Measurements from ENCODE around the gene THADA. TPM values are rescaled to one million over a fixed set of nuclear protein-coding genes. Genes with fewer than 3 reads are reported as not detected.

Gene THADA
- total and polyA plus RNA-seq, 12 donors: 7.5 to 18.0 (median 15.2) TPM

DNA sequence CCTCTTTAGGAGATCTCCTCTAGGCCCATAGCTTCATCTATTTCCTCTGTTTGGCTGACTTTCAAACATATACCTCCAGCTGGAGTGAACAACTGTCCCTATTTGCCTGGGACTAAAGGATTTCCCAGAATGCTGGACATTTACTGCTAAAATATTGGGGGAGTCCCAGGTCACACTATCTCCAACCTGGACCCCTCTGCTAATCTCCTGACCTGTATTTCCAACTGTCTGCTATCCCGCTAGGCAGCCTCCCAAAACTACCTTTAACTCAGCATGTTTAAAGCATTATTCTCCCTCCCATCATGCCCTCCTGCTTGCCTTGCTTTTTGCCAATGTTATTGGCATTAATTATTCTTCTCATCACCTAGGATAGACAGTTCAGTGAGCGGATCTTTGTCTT is 77.1 kb downstream of the THADA start:
- H3K27ac ChIP-seq: peak overlapping the region in 9 of 10 donors; percentile 3 to 81 (median 60)
- intact Hi-C loops (cut with DNase I): no loop called here
- peaks cover 3 to 57% (median 50%) of the 10 kb centered on the region in 9 donors for H3K4me1 ChIP-seq
- H3K27me3 ChIP-seq: no peaks in the 10 kb centered on the region
- TF ChIP-seq, protein P1, sequence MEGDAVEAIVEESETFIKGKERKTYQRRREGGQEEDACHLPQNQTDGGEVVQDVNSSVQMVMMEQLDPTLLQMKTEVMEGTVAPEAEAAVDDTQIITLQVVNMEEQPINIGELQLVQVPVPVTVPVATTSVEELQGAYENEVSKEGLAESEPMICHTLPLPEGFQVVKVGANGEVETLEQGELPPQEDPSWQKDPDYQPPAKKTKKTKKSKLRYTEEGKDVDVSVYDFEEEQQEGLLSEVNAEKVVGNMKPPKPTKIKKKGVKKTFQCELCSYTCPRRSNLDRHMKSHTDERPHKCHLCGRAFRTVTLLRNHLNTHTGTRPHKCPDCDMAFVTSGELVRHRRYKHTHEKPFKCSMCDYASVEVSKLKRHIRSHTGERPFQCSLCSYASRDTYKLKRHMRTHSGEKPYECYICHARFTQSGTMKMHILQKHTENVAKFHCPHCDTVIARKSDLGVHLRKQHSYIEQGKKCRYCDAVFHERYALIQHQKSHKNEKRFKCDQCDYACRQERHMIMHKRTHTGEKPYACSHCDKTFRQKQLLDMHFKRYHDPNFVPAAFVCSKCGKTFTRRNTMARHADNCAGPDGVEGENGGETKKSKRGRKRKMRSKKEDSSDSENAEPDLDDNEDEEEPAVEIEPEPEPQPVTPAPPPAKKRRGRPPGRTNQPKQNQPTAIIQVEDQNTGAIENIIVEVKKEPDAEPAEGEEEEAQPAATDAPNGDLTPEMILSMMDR (IDR thresholded peaks at IDR 0.05): no peak
- WGBS, 2 donors: 95 to 98% methylated on average over 2 of the region's 2 CpGs
- no peaks in the 10 kb centered on the region for H3K36me3 ChIP-seq
- no peaks in the 10 kb centered on the region for H3K9me3 ChIP-seq
- ATAC-seq (no peak), DNase-seq (no peak)
- no peak overlapping the region for H3K4me3 ChIP-seq

DNA sequence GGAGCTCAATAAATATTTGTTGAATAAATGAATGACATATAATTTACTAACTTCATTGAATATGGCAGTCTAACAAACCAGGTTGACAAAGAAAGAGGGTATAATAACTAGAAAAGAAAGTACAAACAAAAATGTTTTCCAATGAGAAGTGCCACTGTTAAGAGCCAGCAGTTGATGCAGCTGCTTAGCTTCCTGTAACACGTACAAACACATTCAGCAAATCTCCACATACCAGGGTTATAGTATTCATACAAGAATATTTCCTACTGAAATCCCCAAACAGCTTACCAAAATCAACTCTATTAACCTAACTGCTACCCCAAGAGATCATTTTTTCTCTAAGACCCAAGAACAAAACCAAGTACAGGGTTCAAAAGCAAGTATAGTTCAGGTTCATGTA is 77.7 kb downstream of the THADA start:
- intact Hi-C loops (cut with DNase I): no loop called here
- Histone ChIP-seq H3K27me3 (no peaks in the 10 kb centered on the region), H3K36me3 (no peaks in the 10 kb centered on the region), H3K27ac (peak overlapping the region in 9 of 10 donors; percentile 3 to 81 (median 60)), H3K4me3 (no peak overlapping the region), H3K9me3 (no peaks in the 10 kb centered on the region), H3K4me1 (peaks cover 3 to 63% (median 55%) of the 10 kb centered on the region in 9 donors)
- DNase-seq (no peak), ATAC-seq (peak in 4 of 8 donors; percentile 16 to 47 (median 42))
- 18 to 30% methylated on average over 1 of the region's 1 CpG for WGBS, 2 donors
- TF ChIP-seq, protein P1 (IDR thresholded peaks at IDR 0.05): no peak

DNA sequence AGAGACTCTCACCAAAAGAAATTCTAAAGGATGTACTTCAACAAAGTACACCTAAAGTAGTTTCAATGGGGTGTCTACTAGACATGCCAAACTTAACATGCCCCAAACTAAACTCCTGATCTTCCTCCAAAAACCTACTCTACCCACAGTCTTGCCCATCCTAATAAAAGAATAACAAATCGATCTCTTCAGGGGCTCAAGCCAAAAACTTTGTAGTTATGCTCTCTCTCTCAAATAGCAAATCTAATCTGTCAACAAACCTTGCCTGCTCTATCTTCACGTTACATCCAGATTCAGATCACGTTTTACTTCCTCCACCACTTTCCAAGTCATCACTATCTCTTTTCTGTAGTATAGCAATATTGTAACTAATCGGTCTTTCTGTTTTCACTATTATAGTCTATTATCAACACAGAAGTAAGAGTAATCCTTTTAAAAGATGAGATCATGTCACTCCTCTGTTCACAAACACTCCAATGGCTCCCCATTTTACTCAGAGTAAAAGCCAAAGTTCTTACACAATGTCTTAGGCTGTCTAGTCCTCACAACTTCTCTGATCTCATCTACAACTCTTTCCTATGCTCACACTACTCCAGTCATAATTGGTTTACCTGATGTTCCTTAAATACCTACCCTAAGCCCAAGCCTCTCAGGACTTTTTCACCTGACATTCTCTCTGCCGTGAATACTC is 79.9 kb downstream of the THADA start:
- intact Hi-C loops (cut with DNase I): no loop called here
- Histone ChIP-seq H3K4me3 (no peak overlapping the region), H3K36me3 (peaks cover 0 to 8% (median 0%) of the 10 kb centered on the region in 9 donors), H3K27me3 (no peaks in the 10 kb centered on the region), H3K9me3 (no peaks in the 10 kb centered on the region), H3K4me1 (peaks cover 3 to 81% (median 58%) of the 10 kb centered on the region in 9 donors), H3K27ac (peak overlapping the region in 9 of 10 donors; percentile 33 to 81 (median 60))
- ATAC-seq (peak in 3 of 8 donors; percentile 14 to 43 (median 33)), DNase-seq (no peak)
- 68 to 73% methylated on average over 5 of the region's 5 CpGs for WGBS, 2 donors
- TF ChIP-seq, protein P1 (IDR thresholded peaks at IDR 0.05): no peak

DNA sequence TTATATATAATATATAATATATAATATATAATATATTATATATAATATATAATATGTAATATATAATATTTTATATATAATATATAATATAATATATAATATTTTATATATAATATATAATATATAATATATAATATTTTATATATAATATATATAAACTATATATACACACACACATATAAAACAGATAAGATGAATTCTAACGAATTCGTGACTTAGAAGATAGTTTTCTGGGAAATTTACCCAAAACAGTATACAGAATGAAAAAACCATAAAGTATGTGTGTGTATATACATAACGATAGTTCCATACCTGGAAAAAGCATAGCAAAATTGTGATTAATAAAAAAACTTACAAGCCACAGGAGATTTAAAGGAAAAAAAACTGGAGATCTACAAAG is 80.6 kb downstream of the THADA start:
- Histone ChIP-seq H3K27me3 (no peaks in the 10 kb centered on the region), H3K9me3 (no peaks in the 10 kb centered on the region), H3K4me1 (peaks cover 3 to 79% (median 56%) of the 10 kb centered on the region in 9 donors), H3K36me3 (peaks cover 0 to 8% (median 0%) of the 10 kb centered on the region in 9 donors), H3K27ac (peak overlapping the region in 4 of 10 donors; percentile 37 to 81 (median 60)), H3K4me3 (no peak overlapping the region)
- ATAC-seq (no peak), DNase-seq (no peak)
- 96% methylated on average over 3 of the region's 3 CpGs for WGBS, 2 donors
- intact Hi-C loops (cut with DNase I): no loop called here
- TF ChIP-seq, protein P1 (IDR thresholded peaks at IDR 0.05): no peak

All from heart right ventricle (tissue), 16 donors.